GM10847 (cell line): Measurements from ENCODE around the gene ELL.

Source experiments
- POLR2A ChIP-seq: IDR thresholded peaks from 2 replicates; pipeline ENCODE4 v1.6.1; 2011; ENCODE audit not compliant: insufficient read length; ENCODE audit errors: extremely low read depth

ELL gene

GRCh38 chr19:18488838-18489626 is 32.8 kb downstream of the ELL start:
- TF ChIP-seq POLR2A, result no peak

- no peak for TF ChIP-seq POLR2A
Observed at GRCh38 chr19:18488403-18488723, 33.5 kb downstream of the ELL start.

GRCh38 chr19:18487576-18488402 is 34.1 kb downstream of the ELL start:
- TF ChIP-seq POLR2A, result no peak

DNA sequence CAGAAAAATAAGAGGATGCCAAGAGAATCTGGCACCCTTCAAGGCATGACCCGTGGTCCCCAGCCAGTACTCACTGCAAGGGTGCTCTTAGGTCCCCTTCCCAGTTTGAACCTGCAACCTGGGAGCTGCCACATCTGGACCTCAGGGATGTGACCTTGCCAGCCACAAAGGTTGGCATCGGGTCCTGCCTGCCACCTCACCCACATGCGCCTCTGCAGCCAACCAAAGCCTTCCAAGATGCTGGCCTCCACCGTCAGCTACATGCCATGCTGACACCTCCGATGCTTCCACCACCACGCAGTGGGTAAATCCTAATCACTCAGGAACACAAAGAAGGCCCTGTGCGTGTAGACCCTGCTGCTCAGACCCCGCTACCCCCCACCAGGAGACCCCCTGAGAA is 35.1 kb downstream of the ELL start:
- TF ChIP-seq POLR2A, result no peak

GRCh38 chr19:18484992-18485391 is 36.9 kb downstream of the ELL start:
- no peak for TF ChIP-seq POLR2A

- TF ChIP-seq POLR2A, result no peak
Observed at GRCh38 chr19:18483119-18483890, 38.6 kb downstream of the ELL start.

DNA sequence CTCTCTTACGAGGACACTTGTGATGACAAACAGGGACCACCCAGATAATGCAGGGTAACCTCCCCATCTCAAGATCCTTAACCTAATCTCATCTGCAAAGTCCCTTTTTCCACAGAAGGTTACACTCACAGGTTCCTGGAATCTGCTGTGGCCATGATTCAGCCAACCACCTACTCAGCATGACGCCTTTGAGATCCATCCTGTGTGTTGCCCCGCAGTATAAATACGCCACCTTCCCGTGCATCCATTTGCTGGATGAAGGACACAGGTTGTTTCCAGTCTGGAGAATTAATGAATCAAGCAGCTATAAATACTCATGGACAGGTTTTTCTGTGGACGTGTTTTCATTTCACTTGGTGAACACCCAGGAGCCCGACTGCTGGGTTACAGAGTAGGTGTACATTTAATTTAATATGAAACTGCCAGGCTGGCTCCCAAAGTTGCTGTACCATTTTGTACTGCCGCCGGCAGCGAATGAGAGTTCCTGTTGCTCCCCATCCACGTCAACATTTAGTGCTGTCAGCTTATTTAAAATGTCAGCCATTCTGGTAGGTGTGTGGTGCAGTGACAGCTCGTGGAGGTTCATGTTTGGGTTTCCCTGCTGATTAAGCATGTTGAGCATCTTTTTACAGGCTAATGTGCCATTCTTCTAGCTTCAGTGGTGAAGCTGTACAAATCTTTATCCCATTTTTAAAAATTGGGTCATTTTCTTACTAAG is 40.2 kb downstream of the ELL start:
- no peak for TF ChIP-seq POLR2A

DNA sequence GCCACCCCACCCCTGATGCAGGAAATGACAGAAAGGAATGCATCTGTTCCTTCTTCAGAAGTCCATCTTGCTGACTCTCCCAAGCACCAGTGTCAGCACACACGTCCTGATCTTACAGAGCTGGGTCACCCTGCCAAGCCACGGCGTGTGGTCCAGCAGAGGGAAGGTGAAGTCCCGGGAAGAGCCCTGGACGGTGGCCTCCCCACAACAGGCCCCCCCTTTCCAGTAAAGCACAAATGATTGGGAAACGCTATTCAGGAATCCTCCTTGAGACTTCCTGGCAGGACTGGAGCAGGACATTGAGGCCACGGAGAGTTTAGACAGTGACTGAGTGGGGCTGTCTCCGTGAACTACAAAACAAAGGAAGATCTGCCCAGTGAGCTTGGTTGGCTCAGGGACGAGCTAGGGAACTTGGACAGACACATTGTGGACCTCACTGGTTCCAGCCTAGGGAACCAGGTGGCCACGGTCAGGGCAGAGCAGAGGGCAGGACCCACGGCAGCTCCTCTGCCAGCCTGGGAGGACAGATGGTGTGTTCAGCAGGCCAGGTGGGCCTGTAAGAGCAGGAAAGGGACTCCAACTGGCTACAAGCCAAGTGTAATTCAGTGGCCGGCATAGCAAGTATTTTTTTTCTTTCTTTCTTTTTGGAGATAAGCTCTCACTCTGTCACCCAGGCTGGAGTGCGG is 41.7 kb downstream of the ELL start:
- TF ChIP-seq POLR2A, result no peak

DNA sequence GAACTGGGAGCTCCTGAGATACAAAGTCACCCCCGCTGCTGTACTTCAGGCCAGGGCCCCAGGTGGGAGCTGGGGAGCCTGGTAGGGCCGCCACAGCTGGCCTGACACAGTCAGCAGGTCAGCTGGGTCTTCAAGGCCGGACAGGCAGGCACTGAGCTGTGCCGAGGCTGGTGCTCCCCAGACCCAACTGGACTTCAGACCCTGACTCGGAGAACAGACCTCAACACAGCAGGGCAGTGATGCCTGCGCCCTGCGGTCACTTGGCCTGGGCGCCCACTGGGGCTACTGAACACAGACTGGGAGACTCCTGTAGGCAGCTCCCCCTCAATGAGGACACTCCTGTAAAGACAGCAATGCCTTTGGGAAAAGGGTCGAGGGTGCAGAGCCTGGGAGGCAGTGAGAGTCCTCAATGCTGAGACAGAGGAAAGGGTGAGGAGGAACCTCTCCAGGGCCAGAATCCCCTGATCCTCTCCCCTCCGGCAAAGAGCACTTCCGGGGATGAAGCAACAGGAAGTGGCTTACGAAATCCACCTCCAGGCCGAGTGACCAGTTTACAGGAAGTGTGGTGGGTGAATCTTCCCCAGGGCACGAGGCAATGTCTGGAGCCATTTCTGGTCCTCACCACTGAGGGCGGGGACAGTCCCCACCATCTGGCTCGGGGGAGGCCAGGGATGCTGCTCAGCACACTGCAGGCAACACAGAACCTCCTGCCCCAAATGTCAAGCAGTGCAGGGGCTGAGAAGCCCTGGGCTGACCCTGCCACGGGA is 43.1 kb downstream of the ELL start:
- no peak for TF ChIP-seq POLR2A

GRCh38 chr19:18477974-18478373 is 43.9 kb downstream of the ELL start:
- no peak for TF ChIP-seq POLR2A

DNA sequence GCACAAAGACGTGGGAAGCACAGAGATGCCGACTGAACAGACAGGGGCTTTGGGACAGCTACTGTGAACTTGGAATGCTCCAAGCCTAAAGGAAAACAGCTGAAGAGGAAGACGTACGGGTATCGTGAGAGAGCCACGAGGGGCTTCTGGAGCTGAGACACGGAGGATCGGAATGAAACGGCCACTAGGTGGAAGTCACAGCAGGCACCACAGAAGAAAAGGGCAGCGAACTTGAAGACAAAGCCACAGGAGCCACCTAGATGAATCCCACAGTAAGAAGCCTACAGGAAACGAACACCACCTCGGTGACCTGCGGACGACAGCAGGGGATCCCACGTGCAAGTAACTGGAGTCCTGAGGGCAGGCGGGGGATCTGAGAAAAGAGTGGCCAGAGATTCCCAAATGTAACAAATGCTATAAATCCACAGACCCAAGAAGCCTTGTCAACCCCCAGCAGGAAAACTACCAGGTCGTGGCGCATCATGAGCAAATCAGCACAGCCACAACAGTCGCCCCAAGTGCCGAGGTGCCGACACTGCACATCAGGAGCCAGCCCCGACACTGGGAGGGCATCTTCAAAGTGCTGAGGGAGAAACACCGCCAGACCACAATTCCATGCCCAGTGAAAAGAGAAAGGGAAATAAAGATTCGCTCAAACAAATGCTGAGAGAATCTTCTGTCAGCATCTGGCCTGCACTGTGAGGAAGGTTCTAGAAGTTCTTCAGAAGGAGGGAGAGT is 44.7 kb downstream of the ELL start:
- TF ChIP-seq POLR2A, result no peak

DNA sequence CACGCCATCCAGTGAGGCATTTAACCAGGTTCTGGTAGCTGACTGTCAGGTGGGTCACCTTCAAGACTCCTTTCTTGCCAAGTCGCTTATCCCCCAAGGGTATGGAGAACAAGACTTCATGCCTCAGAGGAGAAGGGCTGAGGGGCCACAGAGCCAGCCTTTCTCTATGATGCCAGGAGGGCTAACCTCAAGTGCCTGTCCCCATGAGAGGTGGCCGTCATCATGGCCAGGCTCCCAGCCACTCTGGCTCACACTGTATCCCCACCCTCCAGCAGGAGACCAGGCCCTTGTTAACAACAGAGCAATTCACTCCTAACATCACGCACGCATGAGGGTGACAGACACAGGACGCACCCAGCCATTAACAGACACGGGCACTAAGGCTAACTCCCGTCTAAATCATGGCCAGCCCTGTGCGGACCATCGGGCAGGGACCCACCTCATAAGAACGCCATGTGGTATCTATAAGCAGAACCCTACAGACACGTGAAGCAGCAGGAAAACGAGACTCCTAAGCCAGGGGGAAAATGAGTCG is 45.3 kb downstream of the ELL start:
- TF ChIP-seq POLR2A, result no peak

DNA sequence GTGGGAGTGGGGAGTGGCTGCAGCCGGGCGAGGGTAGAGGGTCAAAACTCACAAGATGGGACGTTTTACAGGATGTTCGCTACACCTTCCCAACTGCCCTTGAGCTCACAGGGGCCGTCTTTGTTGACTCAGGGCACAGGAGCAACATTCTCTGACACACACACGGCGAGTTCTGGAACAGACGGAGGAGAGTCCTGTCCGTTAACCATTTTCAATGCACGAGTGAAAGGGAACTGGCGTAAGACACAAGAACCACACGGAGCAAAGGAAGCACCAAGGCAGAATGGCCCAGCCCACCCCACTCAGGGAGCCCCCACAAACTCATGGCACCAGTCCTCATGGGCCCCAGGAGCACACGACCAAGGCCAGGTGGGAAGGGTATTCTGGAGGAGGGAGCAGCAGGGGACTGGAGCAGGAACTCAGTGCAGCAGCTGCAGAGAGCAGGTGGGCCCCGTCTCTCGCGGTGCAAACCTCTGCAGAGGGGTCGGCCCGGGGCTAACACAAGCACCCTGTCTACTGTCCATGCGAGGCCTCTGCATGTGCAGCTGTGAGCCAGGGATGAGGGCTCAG is 46.0 kb downstream of the ELL start:
- TF ChIP-seq POLR2A, result no peak
